OCI-LY1 (cell line): ENCODE data around the gene ZBED5.

ENCODE experiments used
- H2AFZ ChIP-seq: fragments of 200-600 bp; sonication (generic), shearing (Covaris generic); 2 replicates; pipeline ENCODE4 v1.6.0; 2014; ENCODE audit warnings: antibody characterized with exemption, mild to moderate bottlenecking, low read length
- H3F3A ChIP-seq: fragments of 200-600 bp; sonication (generic), shearing (Covaris generic); 2 replicates; pipeline ENCODE4 v1.6.0; 2014; ENCODE audit warnings: mild to moderate bottlenecking, antibody characterized with exemption, low read length, moderate library complexity; ENCODE audit not compliant: insufficient read depth
- H3K27ac ChIP-seq: fragments of 200-600 bp; sonication (generic); 2 replicates; pipeline ENCODE4 v1.5.1; 2014; ENCODE audit warnings: low read length, mixed run types, mild to moderate bottlenecking, low read depth; ENCODE audit not compliant: poor library complexity, severe bottlenecking
- H3K27me3 ChIP-seq: fragments of 200-600 bp; sonication (generic); 2 replicates; pipeline ENCODE4 v1.6.0; 2014; ENCODE audit warnings: antibody characterized with exemption, mild to moderate bottlenecking, low read length, moderate library complexity; ENCODE audit not compliant: insufficient read depth
- H3K36me3 ChIP-seq: fragments of 200-600 bp; sonication (generic); 2 replicates; pipeline ENCODE4 v1.6.1; 2014; ENCODE audit warnings: mild to moderate bottlenecking, antibody characterized with exemption, low read length, moderate library complexity, mixed read lengths; ENCODE audit not compliant: insufficient read depth
- H3K4me1 ChIP-seq: fragments of 200-600 bp; sonication (generic); 2 replicates; pipeline ENCODE4 v1.5.1; 2014; ENCODE audit warnings: mild to moderate bottlenecking, low read length, moderate library complexity; ENCODE audit not compliant: insufficient read depth, severe bottlenecking
- H3K4me2 ChIP-seq: fragments of 200-600 bp; sonication (generic), shearing (Covaris generic); 2 replicates; pipeline ENCODE4 v1.6.1; 2014; ENCODE audit warnings: low read length
- H3K4me3 ChIP-seq: fragments of 200-600 bp; sonication (generic); 2 replicates; pipeline ENCODE4 v1.5.1; 2014; ENCODE audit warnings: low read length, low read depth, mild to moderate bottlenecking, mixed read lengths; ENCODE audit not compliant: poor library complexity, severe bottlenecking
- H3K79me2 ChIP-seq: fragments of 200-600 bp; shearing (Covaris generic); 2 replicates; pipeline ENCODE4 v1.6.1; 2016; ENCODE audit warnings: mixed run types, low read length, mixed read lengths; ENCODE audit not compliant: insufficient read depth
- H3K9ac ChIP-seq: fragments of 200-600 bp; sonication (generic), shearing (Covaris generic); 2 replicates; pipeline ENCODE4 v1.6.1; 2014; ENCODE audit warnings: mild to moderate bottlenecking, low read length, mixed read lengths
- H3K9me2 ChIP-seq: fragments of 200-600 bp; sonication (generic), shearing (Covaris generic); 2 replicates; pipeline ENCODE4 v1.6.1; 2014; ENCODE audit warnings: low read depth, mild to moderate bottlenecking, low read length, mixed read lengths
- H3K9me3 ChIP-seq: fragments of 200-600 bp; shearing (Covaris generic); 2 replicates; pipeline ENCODE4 v1.6.1; 2014; ENCODE audit warnings: low read length, mixed read lengths
- H4K20me1 ChIP-seq: fragments of 200-600 bp; sonication (generic), shearing (Covaris generic); 2 replicates; pipeline ENCODE4 v1.6.0; 2016; ENCODE audit warnings: mild to moderate bottlenecking, low read length; ENCODE audit not compliant: insufficient read depth
- CTCF ChIP-seq: fragments of 200-600 bp; sonication (generic), shearing (Covaris generic); IDR thresholded peaks from 2 replicates; pipeline ENCODE4 v1.5.1; 2017; ENCODE audit warnings: mild to moderate bottlenecking, antibody characterized with exemption, low read length, moderate library complexity, mixed read lengths
- EZH2 ChIP-seq: fragments of 200-600 bp; sonication (generic), shearing (Covaris generic); IDR thresholded peaks from 2 replicates; pipeline ENCODE4 v1.8.0; 2017; ENCODE audit warnings: borderline replicate concordance, mixed run types, mild to moderate bottlenecking, antibody characterized with exemption, low read length, moderate library complexity, mixed read lengths

ZBED5 gene

GRCh38 chr11:10872097-10872496 lies 14.2 kb upstream of the ZBED5 start:
- TF ChIP-seq CTCF (no peak), EZH2 (no peak)
- no peaks in the 10 kb centered on the region for H3F3A ChIP-seq
- H3K9me3 ChIP-seq: peaks cover 9% of the 10 kb centered on the region
- H3K9me2 ChIP-seq: no peaks in the 10 kb centered on the region
- no peaks in the 10 kb centered on the region for H3K79me2 ChIP-seq
- H3K36me3 ChIP-seq: no peaks in the 10 kb centered on the region
- no peak overlapping the region for H2AFZ ChIP-seq
- no peak overlapping the region for H3K4me3 ChIP-seq
- H3K9ac ChIP-seq: no peak overlapping the region
- no peak overlapping the region for H3K4me2 ChIP-seq
- H3K27me3 ChIP-seq: no peaks in the 10 kb centered on the region
- H4K20me1 ChIP-seq: no peaks in the 10 kb centered on the region
- no peaks in the 10 kb centered on the region for H3K4me1 ChIP-seq
- no peak overlapping the region for H3K27ac ChIP-seq

GRCh38 chr11:10868352-10868751 lies 10.5 kb upstream of the ZBED5 start:
- Histone ChIP-seq H3K79me2 (no peaks in the 10 kb centered on the region), H3K9ac (no peak overlapping the region), H2AFZ (no peak overlapping the region), H3K4me3 (no peak overlapping the region), H3K27me3 (no peaks in the 10 kb centered on the region), H3K4me1 (no peaks in the 10 kb centered on the region), H3K4me2 (no peak overlapping the region), H3F3A (no peaks in the 10 kb centered on the region), H3K9me2 (no peaks in the 10 kb centered on the region), H3K36me3 (no peaks in the 10 kb centered on the region), H3K9me3 (peaks cover 6% of the 10 kb centered on the region; the same call in 1 of the 2 replicates), H4K20me1 (no peaks in the 10 kb centered on the region), H3K27ac (no peak overlapping the region)
- TF ChIP-seq CTCF (no peak), EZH2 (no peak)

- no peaks in the 10 kb centered on the region for H3K27me3 ChIP-seq
- no peaks in the 10 kb centered on the region for H3K4me1 ChIP-seq
- H4K20me1 ChIP-seq: no peaks in the 10 kb centered on the region
- TF ChIP-seq EZH2 (no peak), CTCF (no peak)
- H3K36me3 ChIP-seq: no peaks in the 10 kb centered on the region
- H2AFZ ChIP-seq: no peak overlapping the region
- H3F3A ChIP-seq: no peaks in the 10 kb centered on the region
- no peak overlapping the region for H3K9ac ChIP-seq
- H3K9me3 ChIP-seq: no peaks in the 10 kb centered on the region
- no peak overlapping the region for H3K4me2 ChIP-seq
- H3K4me3 ChIP-seq: no peak overlapping the region
- no peaks in the 10 kb centered on the region for H3K79me2 ChIP-seq
- no peak overlapping the region for H3K27ac ChIP-seq
- H3K9me2 ChIP-seq: no peaks in the 10 kb centered on the region
Observed at GRCh38 chr11:10866893-10867331, 9.1 kb upstream of the ZBED5 start.
